ENCODE measurements around the gene LYPD4.

LYPD4 gene

DNA sequence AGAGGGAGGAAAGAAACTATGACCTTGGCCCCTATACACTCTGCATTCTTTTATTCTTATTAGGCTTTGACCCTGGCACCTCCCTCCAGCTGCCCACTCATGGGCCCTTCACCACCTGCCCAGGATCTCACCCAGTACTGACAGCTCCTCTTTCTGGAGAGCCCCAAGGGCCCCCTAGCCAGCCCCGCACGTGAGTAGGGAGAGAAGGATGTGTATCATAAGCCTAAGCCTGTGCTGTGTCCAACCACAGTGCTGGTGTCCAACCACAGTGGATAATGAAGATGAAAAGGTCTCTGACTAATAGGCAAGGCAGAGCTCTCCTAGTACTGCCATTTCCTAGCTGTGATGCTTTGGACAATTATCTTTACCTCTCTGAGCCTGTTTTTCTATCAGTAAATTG is 4.6 kb upstream of the LYPD4 start:
- DNase-seq: no peak

- no peak for DNase-seq
Observed at GRCh38 chr19:41848666-41849065, 4.2 kb upstream of the LYPD4 start.

DNA sequence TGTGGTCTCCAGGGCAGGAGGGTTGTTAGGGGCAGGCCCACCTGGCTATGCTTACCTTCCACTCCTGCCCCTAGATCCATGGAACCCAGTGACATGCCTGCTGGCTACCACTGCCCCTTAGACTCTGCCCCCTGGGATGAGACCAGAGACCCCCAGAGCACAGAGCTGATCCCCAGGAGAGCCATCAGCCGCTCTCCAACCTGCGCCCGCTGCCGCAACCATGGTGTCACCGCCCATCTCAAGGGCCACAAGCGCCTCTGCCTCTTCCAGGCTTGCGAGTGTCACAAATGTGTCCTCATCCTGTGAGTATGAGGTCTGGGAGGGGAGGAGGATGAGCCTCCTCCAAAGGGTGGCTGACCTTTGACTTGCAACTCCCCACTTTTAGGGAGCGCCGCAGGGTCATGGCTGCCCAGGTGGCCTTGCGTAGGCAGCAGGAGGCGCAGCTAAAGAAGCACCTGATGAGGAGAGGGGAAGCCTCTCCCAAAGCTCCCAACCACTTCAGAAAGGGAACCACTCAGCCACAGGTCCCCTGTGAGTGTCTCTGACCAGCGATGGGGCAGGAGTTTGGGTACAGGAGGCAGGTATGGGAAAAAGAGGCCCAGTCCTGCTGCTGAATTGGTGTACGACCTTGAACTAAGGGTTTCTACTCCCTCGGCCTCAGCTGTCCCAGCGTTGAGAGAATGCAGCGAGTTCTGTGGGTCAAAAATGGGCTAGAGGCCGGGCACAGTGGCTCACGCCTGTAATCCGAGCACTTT is 3.0 kb upstream of the LYPD4 start:
- no peak for DNase-seq

DNA sequence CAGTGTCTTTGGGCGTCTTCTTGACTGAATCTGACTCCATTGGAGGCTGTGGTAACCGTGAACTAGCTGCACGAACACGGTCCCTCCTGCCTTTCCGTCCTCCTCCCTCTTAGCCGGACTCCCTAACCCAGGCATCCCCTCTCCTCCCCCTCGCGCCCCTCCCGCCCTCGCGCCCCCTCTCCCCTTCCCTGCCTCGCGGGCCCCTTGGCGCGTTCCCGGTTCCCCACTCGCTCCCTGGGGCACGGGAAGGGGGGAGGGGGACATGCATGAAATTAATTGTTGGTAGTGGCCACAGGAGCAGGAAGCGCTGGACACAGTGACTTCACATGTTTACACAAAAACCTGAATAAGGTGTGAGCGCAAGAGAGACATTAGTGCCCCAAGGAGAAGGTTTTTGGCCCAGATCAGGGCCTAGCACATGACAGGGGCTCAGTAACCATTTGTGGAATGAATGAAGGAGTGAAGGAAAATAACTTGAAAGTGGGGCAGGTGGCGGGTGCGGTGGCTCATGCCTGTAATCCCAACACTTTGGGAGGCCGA is 638 bp upstream of the LYPD4 start:
- DNase-seq: no peak

- no peak for DNase-seq
Observed at GRCh38 chr19:41845001-41845050, 343 bp upstream of the LYPD4 start, which contains the start of gene DMRTC2. TSS of gene DMRTC2 (plus strand) at chr19:41845042. CDS start at chr19:41847429, 2,387 bp downstream.

DNA sequence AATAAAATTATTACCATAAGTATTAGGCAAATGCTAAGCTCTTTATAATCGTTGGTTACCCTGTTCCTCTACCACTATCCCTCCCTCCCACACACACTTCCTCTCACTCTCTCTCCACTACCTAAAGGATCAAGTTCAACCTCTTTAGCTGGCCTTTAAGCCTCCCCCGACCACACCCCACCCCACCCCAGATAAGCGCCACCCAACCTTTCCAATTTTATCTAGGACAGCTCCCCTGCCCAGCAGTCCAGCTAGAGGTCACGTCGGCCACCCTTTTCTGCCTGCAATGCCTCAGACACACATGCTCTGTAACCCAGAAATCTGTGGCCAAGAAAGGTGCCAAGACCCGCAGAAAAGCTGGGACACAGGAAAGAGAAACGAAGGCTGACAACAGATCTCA is 1.1 kb downstream of the LYPD4 start:
- no peak for DNase-seq

GRCh38 chr19:41839211-41839610 is 5.3 kb downstream of the LYPD4 start:
- no peak for DNase-seq

DNA sequence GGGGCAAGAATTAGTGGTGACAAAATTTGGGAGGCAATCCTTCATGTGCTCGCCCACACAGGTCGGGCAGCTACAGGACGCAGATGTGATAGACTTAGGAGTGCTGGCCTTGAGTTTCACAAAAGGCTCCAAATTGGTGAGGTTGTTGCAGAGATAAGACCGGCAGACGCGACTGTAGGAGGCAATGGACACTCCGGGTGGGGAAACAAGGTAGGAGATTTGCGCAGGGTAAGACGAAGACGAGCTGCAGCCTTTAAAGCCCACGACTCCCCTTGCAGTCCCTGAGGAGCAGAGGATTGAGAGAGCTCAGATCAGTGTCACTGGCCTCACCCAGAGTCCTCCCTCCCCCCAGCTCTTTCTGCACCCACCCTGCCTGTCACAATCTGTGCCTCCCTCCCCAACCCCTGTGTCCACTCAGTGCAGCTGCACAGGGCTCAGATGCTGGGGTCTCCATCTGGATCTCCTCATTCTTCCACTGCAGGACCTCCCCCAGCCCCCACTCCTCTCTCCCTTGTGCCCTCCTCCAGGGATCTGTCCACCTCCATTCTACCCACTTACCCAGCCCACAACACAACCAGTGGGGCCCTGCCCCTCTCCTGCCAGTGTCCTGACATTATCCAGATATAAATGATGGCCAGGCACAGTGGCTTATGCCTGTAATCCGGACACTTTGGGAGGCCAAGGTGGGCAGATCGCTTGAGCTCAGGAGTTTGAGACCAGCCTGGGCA is 6.3 kb downstream of the LYPD4 start:
- DNase-seq: no peak

GRCh38 chr19:41821003-41821735 is 23.3 kb downstream of the LYPD4 start:
- DNase-seq: peak; percentile 63

GRCh38 chr19:41816761-41817160 is 27.7 kb downstream of the LYPD4 start:
- DNase-seq: no peak

DNA sequence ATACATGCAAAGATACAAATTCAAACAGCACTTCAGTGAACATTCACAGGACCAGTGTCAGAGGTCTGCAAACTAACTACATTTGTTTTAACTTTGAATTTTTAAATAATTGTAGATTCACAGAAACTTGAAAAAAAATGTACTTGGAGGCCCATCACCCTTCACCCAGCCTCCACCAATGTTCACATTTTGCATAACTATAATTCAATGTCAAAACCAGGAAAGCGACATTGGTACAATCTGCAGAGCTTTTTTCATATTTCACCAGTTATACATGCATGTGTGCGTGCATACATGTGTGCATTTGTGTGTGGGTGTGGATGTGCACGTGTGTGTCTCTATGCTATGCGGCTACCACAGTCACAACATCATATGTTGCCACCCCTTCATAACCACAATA is 29.2 kb downstream of the LYPD4 start:
- DNase-seq: no peak

DNA sequence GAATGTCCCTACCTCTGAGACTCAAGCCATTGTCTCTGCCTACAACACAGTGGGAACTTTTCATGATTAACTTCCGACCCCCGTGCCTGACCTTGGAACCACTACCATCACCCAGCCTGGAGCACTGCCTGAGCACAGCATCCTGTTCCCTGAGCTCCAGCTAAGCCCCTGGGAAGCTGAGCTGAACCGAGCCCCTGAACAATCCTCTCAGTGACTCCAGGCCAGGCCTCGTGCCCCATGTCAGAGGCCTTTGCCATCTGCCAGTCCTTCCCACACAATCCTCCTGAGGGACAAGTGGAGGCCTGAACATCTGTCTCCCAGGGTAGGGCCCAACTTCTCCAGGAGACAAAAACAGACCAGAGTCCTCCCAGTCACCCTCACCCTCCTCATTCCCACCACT is 30.6 kb downstream of the LYPD4 start:
- DNase-seq: no peak

- no peak for DNase-seq
Observed at GRCh38 chr19:41811981-41812380, 32.5 kb downstream of the LYPD4 start.

DNA sequence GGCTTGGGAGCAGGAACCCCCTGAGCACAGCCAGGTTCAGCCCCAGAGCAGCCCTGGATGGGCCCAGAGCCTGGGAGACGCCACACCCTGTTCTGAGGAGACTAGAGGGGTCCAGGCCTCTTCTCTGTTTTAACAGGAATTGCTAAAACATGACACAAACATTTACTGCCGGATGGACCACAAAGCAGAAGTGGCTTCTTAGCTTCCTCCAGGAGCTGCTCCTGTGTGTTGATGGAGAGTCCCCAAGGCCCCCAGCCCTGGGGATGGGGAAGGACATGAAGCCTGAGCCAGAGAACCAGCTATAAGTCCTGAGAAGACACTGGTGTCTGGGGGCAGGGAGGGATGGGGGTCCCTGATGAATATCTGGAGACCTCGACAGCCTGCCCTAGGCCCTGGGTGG is 33.4 kb downstream of the LYPD4 start:
- no peak for DNase-seq

- DNase-seq: no peak
Observed at GRCh38 chr19:41810301-41810700, 34.2 kb downstream of the LYPD4 start.

- no peak for DNase-seq
Observed at GRCh38 chr19:41808663-41809566, 35.6 kb downstream of the LYPD4 start.

DNA sequence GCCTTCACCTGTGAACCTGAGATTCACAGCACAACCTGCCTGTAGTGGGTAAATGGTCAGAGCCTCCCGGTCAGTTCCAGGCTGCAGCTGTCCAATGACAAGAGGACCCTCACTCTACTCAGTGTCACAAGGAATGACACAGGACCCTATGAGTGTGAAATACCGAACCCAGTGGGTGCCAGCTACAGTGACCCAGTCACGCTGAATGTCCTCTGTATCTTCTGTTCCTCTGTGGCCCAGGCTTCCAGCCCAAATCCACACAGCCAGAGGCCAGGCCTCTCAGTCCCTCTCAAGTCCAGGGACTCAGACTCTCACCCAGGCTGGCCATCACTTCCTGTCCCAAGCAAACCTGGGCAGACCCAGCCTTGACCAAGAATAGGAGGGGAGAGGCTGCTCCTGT is 37.3 kb downstream of the LYPD4 start:
- DNase-seq: no peak

DNA sequence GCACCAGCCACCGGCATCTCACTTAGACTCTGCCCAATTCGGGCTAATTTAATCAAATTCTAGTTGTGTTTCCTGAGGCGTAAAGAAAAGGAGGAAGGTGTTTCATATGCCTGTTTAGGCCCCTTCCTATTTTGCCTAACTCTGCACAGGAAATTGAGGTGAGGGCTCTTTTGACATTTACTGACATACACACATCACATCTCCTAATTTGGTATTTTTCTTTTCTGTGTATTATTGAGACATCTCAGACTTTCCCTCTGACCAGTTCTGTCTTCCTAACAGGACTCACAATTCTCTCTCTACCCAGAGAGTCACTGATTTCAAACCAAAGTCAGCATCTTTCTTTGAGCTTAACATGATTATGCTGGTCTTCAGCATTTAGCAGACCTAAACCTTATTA is 40.1 kb downstream of the LYPD4 start:
- DNase-seq: no peak

- DNase-seq: no peak
Observed at GRCh38 chr19:41802770-41803169, 41.7 kb downstream of the LYPD4 start.

- DNase-seq: peak; percentile 20
Observed at GRCh38 chr19:41801792-41802211, 42.7 kb downstream of the LYPD4 start.

GRCh38 chr19:41801031-41801430 is 43.5 kb downstream of the LYPD4 start:
- no peak for DNase-seq

GRCh38 chr19:41799444-41800000 is 45.0 kb downstream of the LYPD4 start:
- no peak for DNase-seq

- no peak for DNase-seq
Observed at GRCh38 chr19:41796901-41797300, 47.6 kb downstream of the LYPD4 start.
